ENCODE measurements around the gene ADRB1.

The ADRB1 gene

GRCh38 chr10:114026189-114027040 is 17.3 kb upstream of the ADRB1 start:
- DNase-seq = no peak

- DNase-seq = no peak
These were observed 16.6 kb upstream of the ADRB1 start for GRCh38 chr10:114027041-114027394.

GRCh38 chr10:114027951-114028350 is 15.7 kb upstream of the ADRB1 start:
- no peak for DNase-seq

GRCh38 chr10:114028425-114028824 is 15.2 kb upstream of the ADRB1 start:
- no peak for DNase-seq

GRCh38 chr10:114029655-114030054 is 14.0 kb upstream of the ADRB1 start:
- DNase-seq = no peak

GRCh38 chr10:114030140-114030539 is 13.5 kb upstream of the ADRB1 start:
- DNase-seq = no peak

GRCh38 chr10:114031073-114031972 is 12.3 kb upstream of the ADRB1 start:
- no peak for DNase-seq

GRCh38 chr10:114033566-114033965 is 10.1 kb upstream of the ADRB1 start:
- DNase-seq = no peak

- no peak for DNase-seq
These were observed 8.6 kb upstream of the ADRB1 start for GRCh38 chr10:114034923-114035645.

- no peak for DNase-seq
These were observed 7.9 kb upstream of the ADRB1 start for GRCh38 chr10:114035791-114036190.

- DNase-seq = no peak
These were observed 4.8 kb upstream of the ADRB1 start for GRCh38 chr10:114038819-114039218.

- no peak for DNase-seq
These were observed 2.5 kb upstream of the ADRB1 start for GRCh38 chr10:114041166-114041565.

GRCh38 chr10:114042895-114043531 is 653 bp upstream of the ADRB1 start:
- DNase-seq = peak; percentile 67

- DNase-seq = no peak
These were observed 825 bp downstream of the ADRB1 start for GRCh38 chr10:114044247-114045135.

GRCh38 chr10:114045136-114046086 is 1.7 kb downstream of the ADRB1 start:
- DNase-seq = peak; percentile 66

- no peak for DNase-seq
These were observed 2.4 kb downstream of the ADRB1 start for GRCh38 chr10:114046087-114046458.

GRCh38 chr10:114048472-114048871 is 4.8 kb downstream of the ADRB1 start:
- no peak for DNase-seq

- DNase-seq = no peak
These were observed 8.0 kb downstream of the ADRB1 start for GRCh38 chr10:114051714-114052113.

- no peak for DNase-seq
These were observed 8.6 kb downstream of the ADRB1 start for GRCh38 chr10:114052255-114052654.

GRCh38 chr10:114053946-114054345 is 10.3 kb downstream of the ADRB1 start:
- DNase-seq = no peak

GRCh38 chr10:114057855-114058254 is 14.2 kb downstream of the ADRB1 start:
- no peak for DNase-seq

Data from activated CD8-positive, alpha-beta memory T cell treated with anti-CD3 and anti-CD28 coated beads for 24 hours (primary cell).